Measurements from ENCODE around the gene GALNT10. TPM values are rescaled to one million over a fixed set of nuclear protein-coding genes. Genes with fewer than 3 reads are reported as not detected.
A peak's percentile ranks its signal among the peaks of the same experiment; 100 is the strongest.

Gene GALNT10
- total and polyA plus RNA-seq, 10 of the 15 experiments (the other 5 are each of a cell fraction or from before 2014, with no cell fraction given), result 3.9 to 35.4 (median 15.5) TPM

DNA sequence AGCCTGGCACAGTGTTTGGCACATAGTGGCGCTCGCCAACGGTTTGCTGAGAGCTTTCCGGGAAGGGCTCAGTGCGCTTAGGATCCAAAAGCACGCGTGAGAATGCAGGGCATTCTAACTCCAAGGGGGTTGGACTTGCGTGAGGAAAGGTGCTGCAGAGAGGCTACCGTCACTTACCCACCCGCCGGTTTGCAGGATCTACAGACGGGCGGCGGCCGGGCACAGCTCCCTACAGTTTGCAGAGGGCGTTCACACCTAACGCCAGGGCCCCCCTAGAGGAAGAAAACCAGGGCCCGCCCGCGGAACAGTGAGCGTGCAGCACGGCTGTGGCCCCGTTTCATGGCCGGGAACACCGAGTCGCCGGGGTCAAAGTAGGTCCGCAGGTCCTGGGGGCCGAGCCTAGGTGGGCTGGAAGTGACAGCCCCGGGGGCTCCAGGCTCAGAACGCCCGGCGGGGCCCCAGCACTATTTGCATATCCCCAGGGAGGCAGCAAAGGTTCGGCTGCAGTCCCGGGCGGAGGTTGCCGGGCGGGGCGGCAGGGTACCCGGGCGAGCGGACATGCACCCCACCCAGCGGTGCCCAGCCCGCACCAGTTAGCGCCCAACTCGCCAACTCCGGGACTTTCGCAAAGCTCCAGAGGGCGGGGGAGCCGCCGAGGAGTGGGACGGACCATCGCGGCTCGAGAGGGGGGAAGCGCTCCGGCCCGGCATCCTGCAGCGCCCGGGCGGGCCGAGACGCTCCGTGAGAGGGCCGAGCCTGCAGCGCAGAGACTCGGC, 526 bp upstream of the GALNT10 start (continued):
- TF ChIP-seq, protein P1, sequence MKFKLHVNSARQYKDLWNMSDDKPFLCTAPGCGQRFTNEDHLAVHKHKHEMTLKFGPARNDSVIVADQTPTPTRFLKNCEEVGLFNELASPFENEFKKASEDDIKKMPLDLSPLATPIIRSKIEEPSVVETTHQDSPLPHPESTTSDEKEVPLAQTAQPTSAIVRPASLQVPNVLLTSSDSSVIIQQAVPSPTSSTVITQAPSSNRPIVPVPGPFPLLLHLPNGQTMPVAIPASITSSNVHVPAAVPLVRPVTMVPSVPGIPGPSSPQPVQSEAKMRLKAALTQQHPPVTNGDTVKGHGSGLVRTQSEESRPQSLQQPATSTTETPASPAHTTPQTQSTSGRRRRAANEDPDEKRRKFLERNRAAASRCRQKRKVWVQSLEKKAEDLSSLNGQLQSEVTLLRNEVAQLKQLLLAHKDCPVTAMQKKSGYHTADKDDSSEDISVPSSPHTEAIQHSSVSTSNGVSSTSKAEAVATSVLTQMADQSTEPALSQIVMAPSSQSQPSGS (IDR thresholded peaks at IDR 0.05; ENCODE audit: low read length), result no peak
- no peak for TF ChIP-seq CHD4 (IDR thresholded peaks at IDR 0.05)
- TF ChIP-seq, protein P2, sequence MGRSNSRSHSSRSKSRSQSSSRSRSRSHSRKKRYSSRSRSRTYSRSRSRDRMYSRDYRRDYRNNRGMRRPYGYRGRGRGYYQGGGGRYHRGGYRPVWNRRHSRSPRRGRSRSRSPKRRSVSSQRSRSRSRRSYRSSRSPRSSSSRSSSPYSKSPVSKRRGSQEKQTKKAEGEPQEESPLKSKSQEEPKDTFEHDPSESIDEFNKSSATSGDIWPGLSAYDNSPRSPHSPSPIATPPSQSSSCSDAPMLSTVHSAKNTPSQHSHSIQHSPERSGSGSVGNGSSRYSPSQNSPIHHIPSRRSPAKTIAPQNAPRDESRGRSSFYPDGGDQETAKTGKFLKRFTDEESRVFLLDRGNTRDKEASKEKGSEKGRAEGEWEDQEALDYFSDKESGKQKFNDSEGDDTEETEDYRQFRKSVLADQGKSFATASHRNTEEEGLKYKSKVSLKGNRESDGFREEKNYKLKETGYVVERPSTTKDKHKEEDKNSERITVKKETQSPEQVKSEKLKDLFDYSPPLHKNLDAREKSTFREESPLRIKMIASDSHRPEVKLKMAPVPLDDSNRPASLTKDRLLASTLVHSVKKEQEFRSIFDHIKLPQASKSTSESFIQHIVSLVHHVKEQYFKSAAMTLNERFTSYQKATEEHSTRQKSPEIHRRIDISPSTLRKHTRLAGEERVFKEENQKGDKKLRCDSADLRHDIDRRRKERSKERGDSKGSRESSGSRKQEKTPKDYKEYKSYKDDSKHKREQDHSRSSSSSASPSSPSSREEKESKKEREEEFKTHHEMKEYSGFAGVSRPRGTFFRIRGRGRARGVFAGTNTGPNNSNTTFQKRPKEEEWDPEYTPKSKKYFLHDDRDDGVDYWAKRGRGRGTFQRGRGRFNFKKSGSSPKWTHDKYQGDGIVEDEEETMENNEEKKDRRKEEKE (IDR thresholded peaks at IDR 0.05), result peak; percentile 93
- TF ChIP-seq STAT3 (IDR thresholded peaks at IDR 0.05; ENCODE audit: low read depth, low read length), result no peak
- TF ChIP-seq LARP7 (IDR thresholded peaks at IDR 0.05), result peak; percentile 64; the same call in 1 of the 2 replicates
- TF ChIP-seq MYC (IDR thresholded peaks at IDR 0.05; ENCODE audit: insufficient read depth, insufficient read length, insufficient replicate concordance, low read length, severe bottlenecking), result no peak
- TF ChIP-seq GATAD2B (conservative IDR thresholded peaks at IDR 0.05; ENCODE audit: low read depth), result peak; percentile 95
- TF ChIP-seq YY1 (IDR thresholded peaks at IDR 0.05; ENCODE audit: low read depth, low read length), result peak; percentile 47; the same call in 1 of the 2 replicates
- TF ChIP-seq SREBF1 (IDR thresholded peaks at IDR 0.05; ENCODE audit: low read length), result peak; percentile 51; the same call in 1 of the 2 replicates
- peak; percentile 43 to 97; a peak in 3 of 4 replicates for TF ChIP-seq BHLHE40 (IDR thresholded peaks at IDR 0.05; ENCODE audit: borderline replicate concordance in 1 of 2, low read depth in 2 of 2, low read length in 1 of 2)
- peak; percentile 91; the same call in 1 of the 2 replicates for TF ChIP-seq JUND (IDR thresholded peaks at IDR 0.05; ENCODE audit: low read depth, low read length)
- 0 out of 2 replicates have a peak, but pooled peaks have one; percentile 45 for TF ChIP-seq POLR2A (IDR thresholded peaks at IDR 0.05; ENCODE audit: low read depth, low read length)
- peak; percentile 96 for TF ChIP-seq KLF5 (IDR thresholded peaks at IDR 0.05; ENCODE audit: partially characterized antibody)
- TF ChIP-seq RB1 (IDR thresholded peaks at IDR 0.05; ENCODE audit: borderline replicate concordance), result 0 out of 2 replicates have a peak, but pooled peaks have one; percentile 56
- no peak for TF ChIP-seq NFYA (IDR thresholded peaks at IDR 0.05; ENCODE audit: borderline replicate concordance, low read depth, low read length)
- no peak for TF ChIP-seq MXI1 (IDR thresholded peaks at IDR 0.05; ENCODE audit: low read depth, low read length)
- TF ChIP-seq RELA (IDR thresholded peaks at IDR 0.05; ENCODE audit: borderline replicate concordance, partially characterized antibody), result peak; percentile 11
- TF ChIP-seq HDGF (IDR thresholded peaks at IDR 0.05), result peak; percentile 29; the same call in 1 of the 2 replicates
- no peak for TF ChIP-seq IRF4 (IDR thresholded peaks at IDR 0.05; ENCODE audit: low read depth, low read length)
- no peak for TF ChIP-seq KAT2A (conservative IDR thresholded peaks at IDR 0.05; ENCODE audit: control insufficient read depth, low read depth, low read length)
- TF ChIP-seq, protein P3, sequence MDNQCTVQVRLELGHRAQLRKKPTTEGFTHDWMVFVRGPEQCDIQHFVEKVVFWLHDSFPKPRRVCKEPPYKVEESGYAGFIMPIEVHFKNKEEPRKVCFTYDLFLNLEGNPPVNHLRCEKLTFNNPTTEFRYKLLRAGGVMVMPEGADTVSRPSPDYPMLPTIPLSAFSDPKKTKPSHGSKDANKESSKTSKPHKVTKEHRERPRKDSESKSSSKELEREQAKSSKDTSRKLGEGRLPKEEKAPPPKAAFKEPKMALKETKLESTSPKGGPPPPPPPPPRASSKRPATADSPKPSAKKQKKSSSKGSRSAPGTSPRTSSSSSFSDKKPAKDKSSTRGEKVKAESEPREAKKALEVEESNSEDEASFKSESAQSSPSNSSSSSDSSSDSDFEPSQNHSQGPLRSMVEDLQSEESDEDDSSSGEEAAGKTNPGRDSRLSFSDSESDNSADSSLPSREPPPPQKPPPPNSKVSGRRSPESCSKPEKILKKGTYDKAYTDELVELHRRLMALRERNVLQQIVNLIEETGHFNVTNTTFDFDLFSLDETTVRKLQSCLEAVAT (IDR thresholded peaks at IDR 0.05), result 0 out of 2 replicates have a peak, but pooled peaks have one; percentile 37
- no peak for TF ChIP-seq RFX5 (IDR thresholded peaks at IDR 0.05; ENCODE audit: low read depth, low read length)
- no peak for TF ChIP-seq BCL11A (IDR thresholded peaks at IDR 0.05; ENCODE audit: low read depth, low read length)
- peak; percentile 77 for TF ChIP-seq FOXK2 (IDR thresholded peaks at IDR 0.05)
